SU-DHL-6 (cell line): ENCODE results near the gene UNC119.

Source experiments
- EZH2phosphoT487 ChIP-seq: fragments of 200-600 bp; sonication (generic), shearing (Covaris generic); conservative IDR thresholded peaks from 2 replicates; pipeline ENCODE4 v1.6.1; 2018; ENCODE audit warnings: mild to moderate bottlenecking, antibody characterized with exemption, low read length, moderate library complexity, mixed read lengths
- TF ChIP-seq, protein P1 (sequence below): fragments of 200-600 bp; sonication (generic); IDR thresholded peaks from one replicate; pipeline ENCODE4 v1.5.1; 2017; ENCODE audit warnings: antibody characterized with exemption, mild to moderate bottlenecking, low read length, moderate library complexity; ENCODE audit not compliant: insufficient read depth, poor library complexity, severe bottlenecking

DNA sequence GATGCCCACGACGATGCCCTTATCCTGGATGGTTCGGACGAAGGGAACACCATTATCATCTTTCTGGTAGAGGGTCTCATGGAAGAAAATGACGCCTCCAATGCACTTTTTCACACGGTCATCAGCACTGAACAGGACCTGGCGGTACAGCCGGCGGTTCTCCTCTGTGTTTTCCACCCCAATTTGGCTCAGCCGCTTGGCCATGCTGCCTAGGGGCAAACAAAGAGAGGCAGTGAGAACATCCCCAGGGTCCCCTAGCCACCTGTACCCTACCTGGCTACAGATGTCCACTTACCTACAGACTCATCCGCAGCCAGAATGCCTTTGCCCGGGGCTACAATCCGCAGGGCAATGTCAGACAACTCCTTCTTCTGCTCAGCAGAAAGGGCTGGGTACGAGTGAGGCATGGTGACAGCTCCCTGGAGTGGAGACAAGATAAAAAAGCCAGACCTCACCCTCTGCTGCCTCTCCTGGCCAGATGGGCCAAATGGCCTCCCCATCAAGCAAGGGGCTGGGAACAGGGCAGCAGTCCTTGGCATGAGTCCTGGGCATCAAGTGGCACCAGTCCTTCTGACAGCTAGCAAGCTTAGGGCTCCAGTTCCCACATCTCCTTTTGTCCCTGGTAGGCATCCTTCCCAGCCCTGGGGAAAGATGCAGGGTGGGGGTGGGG, 22.8 kb upstream of the UNC119 start:
- TF ChIP-seq, protein P1, sequence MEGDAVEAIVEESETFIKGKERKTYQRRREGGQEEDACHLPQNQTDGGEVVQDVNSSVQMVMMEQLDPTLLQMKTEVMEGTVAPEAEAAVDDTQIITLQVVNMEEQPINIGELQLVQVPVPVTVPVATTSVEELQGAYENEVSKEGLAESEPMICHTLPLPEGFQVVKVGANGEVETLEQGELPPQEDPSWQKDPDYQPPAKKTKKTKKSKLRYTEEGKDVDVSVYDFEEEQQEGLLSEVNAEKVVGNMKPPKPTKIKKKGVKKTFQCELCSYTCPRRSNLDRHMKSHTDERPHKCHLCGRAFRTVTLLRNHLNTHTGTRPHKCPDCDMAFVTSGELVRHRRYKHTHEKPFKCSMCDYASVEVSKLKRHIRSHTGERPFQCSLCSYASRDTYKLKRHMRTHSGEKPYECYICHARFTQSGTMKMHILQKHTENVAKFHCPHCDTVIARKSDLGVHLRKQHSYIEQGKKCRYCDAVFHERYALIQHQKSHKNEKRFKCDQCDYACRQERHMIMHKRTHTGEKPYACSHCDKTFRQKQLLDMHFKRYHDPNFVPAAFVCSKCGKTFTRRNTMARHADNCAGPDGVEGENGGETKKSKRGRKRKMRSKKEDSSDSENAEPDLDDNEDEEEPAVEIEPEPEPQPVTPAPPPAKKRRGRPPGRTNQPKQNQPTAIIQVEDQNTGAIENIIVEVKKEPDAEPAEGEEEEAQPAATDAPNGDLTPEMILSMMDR, result no peak
- no peak for TF ChIP-seq EZH2phosphoT487
